Measurements from ENCODE around the gene AMIGO3. TPM values are rescaled to one million over a fixed set of nuclear protein-coding genes. Genes with fewer than 3 reads are reported as not detected.

AMIGO3 gene
- total RNA-seq, 1 experiment from 2014 or later: 1.0 TPM

DNA sequence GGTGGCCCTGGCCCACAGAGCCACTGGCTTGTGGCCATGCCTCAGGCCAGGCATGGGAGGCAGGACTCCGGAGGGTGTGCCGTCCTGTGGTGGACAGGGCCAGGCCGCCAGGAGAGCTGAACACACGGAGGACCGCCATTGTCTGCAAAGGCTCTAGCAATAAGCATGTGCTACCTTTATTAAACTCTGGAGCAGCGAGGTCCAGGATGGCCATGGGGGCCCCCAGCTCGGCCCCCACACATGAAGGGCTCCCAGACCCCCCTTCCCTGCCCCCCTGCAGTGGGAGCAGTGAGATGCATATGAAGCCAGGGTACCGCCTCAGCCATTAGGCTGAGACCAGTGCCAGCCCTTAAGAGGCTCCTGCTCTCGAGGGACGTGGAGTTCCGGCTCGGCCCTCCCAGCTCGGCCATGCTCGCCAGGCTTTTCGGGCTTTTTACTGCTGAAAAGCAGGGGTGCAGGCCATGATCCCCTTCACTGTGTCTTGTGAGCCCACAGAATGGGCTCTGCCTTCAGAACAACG is 2.7 kb downstream of the AMIGO3 start:
- POLR2A ChIA-PET (ENCODE audit: unreplicated experiment): no interaction called here
- no peaks in the 10 kb centered on the region for H3K9me2 ChIP-seq (ENCODE audit: insufficient read depth)
- no peak overlapping the region for H3K27ac ChIP-seq
- intact Hi-C loops (cut with micrococcal nuclease; ENCODE audit: unreplicated experiment): loop anchor here (10.0 kb wide), 1 partner anchor 388 kb away; no protein-coding TSS in a partner anchor
- no peaks in the 10 kb centered on the region for H3K36me3 ChIP-seq (ENCODE audit: low read depth)
- no peaks in the 10 kb centered on the region for H3K79me2 ChIP-seq (ENCODE audit: low read depth)
- no peaks in the 10 kb centered on the region for H3K4me1 ChIP-seq (replicated peaks; ENCODE audit: insufficient read depth)
- no peaks in the 10 kb centered on the region for H3K9me3 ChIP-seq (ENCODE audit: insufficient read depth, low read depth)
- DNase-seq: no peak
- H4K20me1 ChIP-seq (ENCODE audit: insufficient read depth): no peaks in the 10 kb centered on the region
- TF ChIP-seq, protein P1, sequence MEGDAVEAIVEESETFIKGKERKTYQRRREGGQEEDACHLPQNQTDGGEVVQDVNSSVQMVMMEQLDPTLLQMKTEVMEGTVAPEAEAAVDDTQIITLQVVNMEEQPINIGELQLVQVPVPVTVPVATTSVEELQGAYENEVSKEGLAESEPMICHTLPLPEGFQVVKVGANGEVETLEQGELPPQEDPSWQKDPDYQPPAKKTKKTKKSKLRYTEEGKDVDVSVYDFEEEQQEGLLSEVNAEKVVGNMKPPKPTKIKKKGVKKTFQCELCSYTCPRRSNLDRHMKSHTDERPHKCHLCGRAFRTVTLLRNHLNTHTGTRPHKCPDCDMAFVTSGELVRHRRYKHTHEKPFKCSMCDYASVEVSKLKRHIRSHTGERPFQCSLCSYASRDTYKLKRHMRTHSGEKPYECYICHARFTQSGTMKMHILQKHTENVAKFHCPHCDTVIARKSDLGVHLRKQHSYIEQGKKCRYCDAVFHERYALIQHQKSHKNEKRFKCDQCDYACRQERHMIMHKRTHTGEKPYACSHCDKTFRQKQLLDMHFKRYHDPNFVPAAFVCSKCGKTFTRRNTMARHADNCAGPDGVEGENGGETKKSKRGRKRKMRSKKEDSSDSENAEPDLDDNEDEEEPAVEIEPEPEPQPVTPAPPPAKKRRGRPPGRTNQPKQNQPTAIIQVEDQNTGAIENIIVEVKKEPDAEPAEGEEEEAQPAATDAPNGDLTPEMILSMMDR (conservative IDR thresholded peaks at IDR 0.05): no peak
- H3K4me3 ChIP-seq: no peak overlapping the region
- no TSS peak for BruUV-seq (replicated peaks)
- no peak overlapping the region for H3K4me2 ChIP-seq
- CTCF ChIA-PET: no interaction called here
- H3F3A ChIP-seq (ENCODE audit: insufficient read depth, low read depth): no peaks in the 10 kb centered on the region; the same call in 1 of the 2 replicates
- H3K27me3 ChIP-seq (ENCODE audit: insufficient read depth, low read depth): no peaks in the 10 kb centered on the region
- no peak overlapping the region for H2AFZ ChIP-seq

DNA sequence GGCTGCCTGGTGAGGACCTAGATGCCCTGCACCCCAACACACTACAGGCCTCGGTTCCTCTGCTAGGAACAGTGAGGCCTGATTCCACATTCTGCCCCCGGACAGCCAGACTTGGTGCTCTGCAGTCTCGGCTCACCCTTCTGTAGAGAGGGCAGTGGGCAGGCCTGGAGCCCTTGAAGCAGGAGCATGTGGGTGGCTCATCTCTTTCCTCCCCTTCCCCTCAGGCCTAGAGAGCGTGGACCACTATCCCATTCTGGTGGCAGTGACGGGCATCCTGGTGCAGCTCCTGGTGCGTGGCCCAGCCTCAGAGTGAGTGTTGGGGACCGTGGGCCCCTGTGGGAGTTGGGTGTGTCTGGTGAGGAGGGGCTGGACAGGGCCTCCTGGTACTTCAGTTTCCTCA is 3.3 kb downstream of the AMIGO3 start:
- H3F3A ChIP-seq (ENCODE audit: insufficient read depth, low read depth): no peaks in the 10 kb centered on the region; the same call in 1 of the 2 replicates
- no peak overlapping the region for H3K27ac ChIP-seq
- no peaks in the 10 kb centered on the region for H3K27me3 ChIP-seq (ENCODE audit: insufficient read depth, low read depth)
- ChIA-PET CTCF (no interaction called here), POLR2A (ENCODE audit: unreplicated experiment) (no interaction called here)
- H4K20me1 ChIP-seq (ENCODE audit: insufficient read depth): no peaks in the 10 kb centered on the region
- BruUV-seq (replicated peaks): no TSS peak
- no peaks in the 10 kb centered on the region for H3K9me3 ChIP-seq (ENCODE audit: insufficient read depth, low read depth)
- H3K9me2 ChIP-seq (ENCODE audit: insufficient read depth): no peaks in the 10 kb centered on the region
- no peaks in the 10 kb centered on the region for H3K36me3 ChIP-seq (ENCODE audit: low read depth)
- H3K4me2 ChIP-seq: no peak overlapping the region
- intact Hi-C loops (cut with micrococcal nuclease; ENCODE audit: unreplicated experiment): loop anchor here (10.0 kb wide), 1 partner anchor 389 kb away; no protein-coding TSS in a partner anchor
- TF ChIP-seq, protein P1 (conservative IDR thresholded peaks at IDR 0.05): no peak
- H3K79me2 ChIP-seq (ENCODE audit: low read depth): no peaks in the 10 kb centered on the region
- no peaks in the 10 kb centered on the region for H3K4me1 ChIP-seq (replicated peaks; ENCODE audit: insufficient read depth)
- no peak overlapping the region for H3K4me3 ChIP-seq
- no peak overlapping the region for H2AFZ ChIP-seq
- DNase-seq: no peak

DNA sequence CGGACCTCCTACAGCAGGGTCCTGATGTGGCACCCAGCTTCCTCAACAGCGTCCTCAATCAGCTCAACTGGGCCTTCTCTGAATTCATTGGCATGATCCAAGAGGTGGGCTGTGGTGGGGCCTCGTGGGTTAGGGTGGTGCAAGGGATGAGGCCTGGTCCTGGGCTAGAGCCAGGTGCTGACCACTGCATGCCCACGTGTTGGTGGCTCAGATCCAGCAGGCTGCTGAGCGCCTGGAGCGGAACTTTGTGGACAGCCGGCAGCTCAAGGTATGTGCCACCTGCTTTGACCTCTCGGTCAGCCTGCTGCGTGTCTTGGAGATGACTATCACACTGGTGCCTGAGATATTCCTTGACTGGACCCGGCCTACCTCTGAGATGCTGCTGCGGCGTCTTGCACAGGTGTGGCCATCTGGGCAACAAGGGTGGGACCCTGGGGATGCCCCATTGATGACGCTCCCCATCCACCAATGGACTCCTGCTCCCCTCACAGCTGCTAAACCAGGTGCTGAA is 3.8 kb downstream of the AMIGO3 start:
- no peaks in the 10 kb centered on the region for H3K4me1 ChIP-seq (replicated peaks; ENCODE audit: insufficient read depth)
- no peaks in the 10 kb centered on the region for H3K9me2 ChIP-seq (ENCODE audit: insufficient read depth)
- BruUV-seq (replicated peaks): no TSS peak
- no peaks in the 10 kb centered on the region for H3K27me3 ChIP-seq (ENCODE audit: insufficient read depth, low read depth)
- DNase-seq: no peak
- H3K27ac ChIP-seq: no peak overlapping the region
- intact Hi-C loops (cut with micrococcal nuclease; ENCODE audit: unreplicated experiment): loop anchor here (10.0 kb wide), 1 partner anchor 389 kb away; no protein-coding TSS in a partner anchor
- no peak overlapping the region for H3K4me3 ChIP-seq
- H3K4me2 ChIP-seq: no peak overlapping the region
- H3F3A ChIP-seq (ENCODE audit: insufficient read depth, low read depth): peaks cover under 1% of the 10 kb centered on the region; the same call in 1 of the 2 replicates
- no peaks in the 10 kb centered on the region for H3K9me3 ChIP-seq (ENCODE audit: insufficient read depth, low read depth)
- no peaks in the 10 kb centered on the region for H4K20me1 ChIP-seq (ENCODE audit: insufficient read depth)
- ChIA-PET POLR2A (ENCODE audit: unreplicated experiment) (no interaction called here), CTCF (no interaction called here)
- TF ChIP-seq EZH2 (IDR thresholded peaks at IDR 0.05; ENCODE audit: low read depth): no peak
- TF ChIP-seq, protein P1 (conservative IDR thresholded peaks at IDR 0.05): no peak
- no peaks in the 10 kb centered on the region for H3K36me3 ChIP-seq (ENCODE audit: low read depth)
- H2AFZ ChIP-seq: no peak overlapping the region
- H3K79me2 ChIP-seq (ENCODE audit: low read depth): no peaks in the 10 kb centered on the region
